Gastroesophageal sphincter (tissue), 4 donors: ENCODE data around the gene GDAP2. TPM values are rescaled to one million over a fixed set of nuclear protein-coding genes. Genes with fewer than 3 reads are reported as not detected.
A peak's percentile ranks its signal among the peaks of the same experiment; 100 is the strongest.

Source experiments
- ATAC-seq: fragments of 150-250 bp; one replicate; pipeline ENCODE4 v1.9.1; 2016; ENCODE audit warnings: mild to moderate bottlenecking, moderate library complexity
- H3K27ac ChIP-seq, 4 donors: fragments of 200-600 bp; sonication (generic) in 3 of 4; 1 replicate in 3 of 4; 2 replicates in 1 of 4; pipeline ENCODE4 v1.5.1; 2016 to 2019
- H3K27me3 ChIP-seq: fragments of 200-600 bp; sonication (generic); one replicate; pipeline ENCODE4 v1.5.1; 2019
- H3K36me3 ChIP-seq, 2 donors: fragments of 200-600 bp; sonication (generic); one replicate each; pipeline ENCODE4 v1.5.1; 2019; ENCODE audit warnings: control low read depth in 1 of 2
- H3K4me1 ChIP-seq, 3 donors: fragments of 200-600 bp; sonication (generic); 1 replicate in 2 of 3; 2 replicates in 1 of 3; pipeline ENCODE4 v1.5.1; 2016 to 2019; ENCODE audit warnings: control low read depth in 2 of 3
- H3K4me3 ChIP-seq, 2 donors: fragments of 200-600 bp; sonication (generic); one replicate each; pipeline ENCODE4 v1.5.1; 2019; ENCODE audit warnings: mild to moderate bottlenecking in 1 of 2, moderate library complexity in 1 of 2
- H3K9me3 ChIP-seq, 3 donors: fragments of 200-600 bp; sonication (generic); one replicate each; pipeline ENCODE4 v1.5.1; 2017 to 2019; ENCODE audit warnings: control low read depth in 2 of 3
- CTCF ChIP-seq, 4 experiments: fragments of 200-600 bp in 2 of 4; fragments of 450-650 bp in 2 of 4; sonication (generic) in 1 of 4; IDR thresholded peaks; one replicate each; pipeline ENCODE4 v1.5.1; 2017 to 2019; ENCODE audit warnings: antibody characterized with exemption in 4 of 4, mild to moderate bottlenecking in 2 of 4, moderate library complexity in 2 of 4
- EP300 ChIP-seq: sonication (generic); formaldehyde crosslinking; IDR thresholded peaks from one replicate; pipeline ENCODE4 v1.6.1; 2017; ENCODE audit warnings: antibody characterized with exemption, mild to moderate bottlenecking
- POLR2A ChIP-seq, 2 donors: fragments of 450-650 bp; IDR thresholded peaks; one replicate each; pipeline ENCODE4 v1.6.1; 2017; ENCODE audit warnings: antibody characterized with exemption in 2 of 2, mild to moderate bottlenecking in 2 of 2, moderate library complexity in 1 of 2
- POLR2AphosphoS5 ChIP-seq: sonication (generic); formaldehyde crosslinking; IDR thresholded peaks from one replicate; pipeline ENCODE4 v1.6.1; 2017; ENCODE audit warnings: antibody characterized with exemption
- WGBS, 2 donors: methylation state at CpG; one replicate each; pipeline ENCODE4 v1.1.5; 2018; ENCODE audit warnings: low coverage in 1 of 2; 5-methylcytosine and 5-hydroxymethylcytosine counted together
- total RNA-seq, 4 donors: library from RNA; depleted of rRNA; stranded (reverse); fragments of >200 nt; gene quantifications; one replicate each; pipeline ENCODE4 v1.1.0, GENCODE V29; 2016

The GDAP2 gene
- total RNA-seq, 4 donors from 2014 or later = 23.6 to 37.4 (median 31.2) TPM

GRCh38 chr1:117904485-117904884 is 24.9 kb downstream of the GDAP2 start:
- H3K36me3 ChIP-seq = peaks cover 0 to 94% of the 10 kb centered on the region in 2 donors
- 95 to 100% methylated on average over 1 to 3 of the region's 3 CpGs for WGBS, 2 donors
- no peaks in the 10 kb centered on the region for H3K9me3 ChIP-seq
- no peak overlapping the region for H3K4me3 ChIP-seq
- no peak for TF ChIP-seq CTCF (IDR thresholded peaks at IDR 0.05)
- TF ChIP-seq POLR2A (IDR thresholded peaks at IDR 0.05) = no peak
- no peak for TF ChIP-seq EP300
- TF ChIP-seq POLR2AphosphoS5 = no peak
- ATAC-seq = no peak
- H3K4me1 ChIP-seq = no peaks in the 10 kb centered on the region
- no peaks in the 10 kb centered on the region for H3K27me3 ChIP-seq
- no peak overlapping the region for H3K27ac ChIP-seq

DNA sequence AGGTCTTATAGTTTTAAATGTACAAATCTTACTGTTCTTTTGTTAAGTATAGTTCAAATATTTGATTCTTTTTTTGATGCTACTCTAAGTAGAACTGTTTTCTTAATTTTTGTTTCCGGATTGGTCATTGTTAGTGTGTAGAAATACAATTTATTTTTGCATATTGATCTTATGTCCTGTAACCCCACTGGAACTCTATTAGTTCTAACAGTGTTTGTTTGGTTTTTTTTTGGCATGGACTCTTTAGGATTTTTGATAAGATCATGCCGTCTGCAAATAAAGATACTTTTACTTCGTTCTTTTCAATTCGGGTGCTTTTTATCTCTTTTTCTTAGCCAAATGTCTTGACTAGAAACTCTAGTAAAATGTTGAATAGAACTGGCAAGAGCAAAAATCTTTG is 26.5 kb downstream of the GDAP2 start:
- no peaks in the 10 kb centered on the region for H3K27me3 ChIP-seq
- H3K36me3 ChIP-seq = peaks cover 0 to 94% of the 10 kb centered on the region in 2 donors
- 76 to 80% methylated on average over 4 of the region's 4 CpGs for WGBS, 2 donors
- H3K9me3 ChIP-seq = no peaks in the 10 kb centered on the region
- TF ChIP-seq EP300 = no peak
- no peak overlapping the region for H3K27ac ChIP-seq
- no peak overlapping the region for H3K4me3 ChIP-seq
- no peaks in the 10 kb centered on the region for H3K4me1 ChIP-seq
- no peak for ATAC-seq

- H3K9me3 ChIP-seq = no peaks in the 10 kb centered on the region
- H3K27me3 ChIP-seq = no peaks in the 10 kb centered on the region
- 83 to 85% methylated on average over 1 of the region's 1 CpG for WGBS, 2 donors
- H3K36me3 ChIP-seq = peaks cover 4 to 86% of the 10 kb centered on the region in 2 donors
- ATAC-seq = no peak
- TF ChIP-seq CTCF (IDR thresholded peaks at IDR 0.05) = no peak
- no peak for TF ChIP-seq POLR2A (IDR thresholded peaks at IDR 0.05)
- TF ChIP-seq POLR2AphosphoS5 = no peak
- no peak for TF ChIP-seq EP300
- no peaks in the 10 kb centered on the region for H3K4me1 ChIP-seq
- no peak overlapping the region for H3K27ac ChIP-seq
- no peak overlapping the region for H3K4me3 ChIP-seq
Measured at GRCh38 chr1:117899801-117900200, 29.6 kb downstream of the GDAP2 start.

DNA sequence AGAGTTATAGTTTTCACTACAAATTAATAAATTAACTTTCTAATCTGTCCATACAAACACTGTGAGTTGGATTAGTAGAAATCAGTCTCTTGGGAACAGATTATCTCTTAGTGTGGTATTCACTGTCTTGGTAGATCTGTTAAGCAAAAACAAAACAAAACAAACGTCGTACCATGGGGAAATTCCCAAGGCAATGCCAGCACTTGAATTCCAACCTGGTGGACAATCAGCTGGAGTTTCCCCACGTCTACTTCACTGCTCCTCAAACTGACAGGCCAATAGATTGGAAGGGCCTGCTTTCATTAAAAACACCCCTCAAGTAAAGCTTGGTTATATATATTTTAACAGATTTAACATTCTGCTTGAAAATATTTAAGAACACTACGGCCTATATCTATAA is 31.9 kb downstream of the GDAP2 start:
- no peak for ATAC-seq
- Histone ChIP-seq H3K9me3 (no peaks in the 10 kb centered on the region), H3K4me1 (no peaks in the 10 kb centered on the region), H3K4me3 (no peak overlapping the region), H3K27me3 (no peaks in the 10 kb centered on the region), H3K36me3 (peaks cover 4 to 73% of the 10 kb centered on the region in 2 donors), H3K27ac (no peak overlapping the region)
- WGBS, 2 donors = 35 to 53% methylated on average over 4 of the region's 4 CpGs
- TF ChIP-seq EP300 = no peak
- TF ChIP-seq POLR2AphosphoS5 = no peak
- TF ChIP-seq POLR2A (IDR thresholded peaks at IDR 0.05) = no peak
- no peak for TF ChIP-seq CTCF (IDR thresholded peaks at IDR 0.05)

DNA sequence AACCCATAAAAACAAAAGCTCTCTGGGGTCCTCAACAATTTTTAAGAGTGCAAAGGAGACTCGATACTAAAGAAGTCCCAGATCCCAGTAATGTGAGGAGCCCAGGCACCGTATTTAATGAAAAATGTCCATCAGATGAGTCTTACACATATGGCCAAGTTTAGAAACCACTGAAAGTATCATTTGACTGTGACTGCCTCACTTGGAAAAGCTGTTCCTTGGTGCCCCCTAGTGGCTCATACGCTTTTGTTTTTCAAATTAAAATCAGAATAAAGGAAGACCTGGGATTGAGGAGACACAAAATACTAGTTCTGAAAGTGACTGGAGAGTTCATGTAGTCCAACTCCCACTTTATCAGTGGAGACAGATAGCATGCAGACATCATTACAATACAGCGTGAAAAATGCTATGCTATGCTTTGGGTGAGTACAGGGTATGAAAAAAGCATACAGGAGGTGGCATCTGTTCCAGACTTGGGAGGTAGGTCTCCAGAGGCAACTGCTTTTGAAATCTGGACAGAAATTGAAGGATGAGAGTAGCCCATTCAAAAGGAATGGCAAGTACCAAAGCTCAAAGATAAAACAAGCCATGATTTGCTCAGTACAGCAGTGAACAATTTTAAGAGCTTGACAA is 33.8 kb downstream of the GDAP2 start:
- H3K36me3 ChIP-seq = peaks cover 4 to 56% of the 10 kb centered on the region in 2 donors
- ATAC-seq = no peak
- H3K4me3 ChIP-seq = no peak overlapping the region
- no peak overlapping the region for H3K27ac ChIP-seq
- TF ChIP-seq POLR2A (IDR thresholded peaks at IDR 0.05) (no peak), POLR2AphosphoS5 (no peak), EP300 (no peak), CTCF (IDR thresholded peaks at IDR 0.05) (peak; percentile 38 to 75 (median 72))
- H3K9me3 ChIP-seq = no peaks in the 10 kb centered on the region
- no peaks in the 10 kb centered on the region for H3K27me3 ChIP-seq
- WGBS, 2 donors = 0 to 3% methylated on average over 3 to 4 of the region's 4 CpGs
- no peaks in the 10 kb centered on the region for H3K4me1 ChIP-seq
